Measurements from ENCODE around the gene PCDHA1. TPM values are rescaled to one million over a fixed set of nuclear protein-coding genes. Genes with fewer than 3 reads are reported as not detected.

PCDHA1 gene
- total and polyA plus RNA-seq, 9 of the 15 experiments (the other 6 are each of a cell fraction or from before 2014, with no cell fraction given) = not detected

DNA sequence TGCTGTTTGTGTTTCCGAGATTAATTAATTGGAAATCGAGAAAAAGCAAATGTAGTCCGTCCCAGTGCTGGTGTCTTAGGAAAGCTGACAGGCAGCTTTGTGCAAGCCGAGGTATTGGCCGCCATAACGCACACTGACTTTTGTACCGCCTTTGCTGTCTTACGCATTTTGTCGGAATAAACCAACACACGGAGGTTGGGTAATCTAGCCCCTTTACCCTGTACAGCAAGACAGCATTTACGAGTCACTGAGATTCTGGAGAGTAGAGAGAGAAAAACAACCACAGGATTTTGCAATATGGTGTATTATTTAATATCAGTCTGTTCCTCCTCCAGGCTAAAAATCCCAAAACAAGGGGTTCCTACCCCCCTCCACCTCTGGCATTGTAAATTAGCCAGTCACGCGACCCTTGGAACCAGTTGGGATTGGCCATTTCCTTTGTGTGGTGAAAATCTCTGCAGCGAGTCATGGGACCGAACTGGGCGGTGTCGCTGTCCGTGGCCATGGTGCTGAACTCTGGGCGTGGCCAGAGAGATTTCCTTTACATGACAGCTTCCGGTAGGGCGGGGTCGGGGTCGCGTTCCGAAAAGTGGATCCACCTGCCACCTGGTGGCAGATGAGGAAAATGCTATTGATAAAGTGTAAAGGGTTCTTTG is 255.0 kb downstream of the PCDHA1 start (continued):
- no peak for TF ChIP-seq HNRNPH1 (optimal IDR thresholded peaks at IDR 0.05; ENCODE audit: low read depth, low read length)
- TF ChIP-seq CXXC5 (CRISPR knock-in tag; IDR thresholded peaks at IDR 0.05) = peak; percentile 54
- TF ChIP-seq SMC3 (conservative IDR thresholded peaks at IDR 0.05; ENCODE audit: insufficient read depth, low read depth, low read length) = peak; percentile 50; the same call in 1 of the 2 replicates
- no peak for TF ChIP-seq POLR3A (IDR thresholded peaks at IDR 0.05; ENCODE audit: borderline replicate concordance, extremely low read depth, insufficient read depth, insufficient read length)
- TF ChIP-seq, protein P1, sequence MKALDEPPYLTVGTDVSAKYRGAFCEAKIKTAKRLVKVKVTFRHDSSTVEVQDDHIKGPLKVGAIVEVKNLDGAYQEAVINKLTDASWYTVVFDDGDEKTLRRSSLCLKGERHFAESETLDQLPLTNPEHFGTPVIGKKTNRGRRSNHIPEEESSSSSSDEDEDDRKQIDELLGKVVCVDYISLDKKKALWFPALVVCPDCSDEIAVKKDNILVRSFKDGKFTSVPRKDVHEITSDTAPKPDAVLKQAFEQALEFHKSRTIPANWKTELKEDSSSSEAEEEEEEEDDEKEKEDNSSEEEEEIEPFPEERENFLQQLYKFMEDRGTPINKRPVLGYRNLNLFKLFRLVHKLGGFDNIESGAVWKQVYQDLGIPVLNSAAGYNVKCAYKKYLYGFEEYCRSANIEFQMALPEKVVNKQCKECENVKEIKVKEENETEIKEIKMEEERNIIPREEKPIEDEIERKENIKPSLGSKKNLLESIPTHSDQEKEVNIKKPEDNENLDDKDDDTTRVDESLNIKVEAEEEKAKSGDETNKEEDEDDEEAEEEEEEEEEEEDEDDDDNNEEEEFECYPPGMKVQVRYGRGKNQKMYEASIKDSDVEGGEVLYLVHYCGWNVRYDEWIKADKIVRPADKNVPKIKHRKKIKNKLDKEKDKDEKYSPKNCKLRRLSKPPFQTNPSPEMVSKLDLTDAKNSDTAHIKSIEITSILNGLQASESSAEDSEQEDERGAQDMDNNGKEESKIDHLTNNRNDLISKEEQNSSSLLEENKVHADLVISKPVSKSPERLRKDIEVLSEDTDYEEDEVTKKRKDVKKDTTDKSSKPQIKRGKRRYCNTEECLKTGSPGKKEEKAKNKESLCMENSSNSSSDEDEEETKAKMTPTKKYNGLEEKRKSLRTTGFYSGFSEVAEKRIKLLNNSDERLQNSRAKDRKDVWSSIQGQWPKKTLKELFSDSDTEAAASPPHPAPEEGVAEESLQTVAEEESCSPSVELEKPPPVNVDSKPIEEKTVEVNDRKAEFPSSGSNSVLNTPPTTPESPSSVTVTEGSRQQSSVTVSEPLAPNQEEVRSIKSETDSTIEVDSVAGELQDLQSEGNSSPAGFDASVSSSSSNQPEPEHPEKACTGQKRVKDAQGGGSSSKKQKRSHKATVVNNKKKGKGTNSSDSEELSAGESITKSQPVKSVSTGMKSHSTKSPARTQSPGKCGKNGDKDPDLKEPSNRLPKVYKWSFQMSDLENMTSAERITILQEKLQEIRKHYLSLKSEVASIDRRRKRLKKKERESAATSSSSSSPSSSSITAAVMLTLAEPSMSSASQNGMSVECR (CRISPR knock-in tag; IDR thresholded peaks at IDR 0.05) = no peak
- TF ChIP-seq, protein P2, sequence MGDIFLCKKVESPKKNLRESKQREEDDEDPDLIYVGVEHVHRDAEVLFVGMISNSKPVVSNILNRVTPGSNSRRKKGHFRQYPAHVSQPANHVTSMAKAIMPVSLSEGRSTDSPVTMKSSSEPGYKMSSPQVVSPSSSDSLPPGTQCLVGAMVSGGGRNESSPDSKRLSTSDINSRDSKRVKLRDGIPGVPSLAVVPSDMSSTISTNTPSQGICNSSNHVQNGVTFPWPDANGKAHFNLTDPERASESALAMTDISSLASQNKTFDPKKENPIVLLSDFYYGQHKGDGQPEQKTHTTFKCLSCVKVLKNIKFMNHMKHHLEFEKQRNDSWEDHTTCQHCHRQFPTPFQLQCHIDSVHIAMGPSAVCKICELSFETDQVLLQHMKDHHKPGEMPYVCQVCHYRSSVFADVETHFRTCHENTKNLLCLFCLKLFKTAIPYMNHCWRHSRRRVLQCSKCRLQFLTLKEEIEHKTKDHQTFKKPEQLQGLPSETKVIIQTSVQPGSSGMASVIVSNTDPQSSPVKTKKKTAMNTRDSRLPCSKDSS (IDR thresholded peaks at IDR 0.05; ENCODE audit: low read depth, partially characterized antibody) = no peak
- no peak for TF ChIP-seq ZBTB7A (IDR thresholded peaks at IDR 0.05; ENCODE audit: borderline replicate concordance, control insufficient read depth, low read depth, low read length)
- TF ChIP-seq ATF1 (CRISPR knock-in tag; IDR thresholded peaks at IDR 0.05) = no peak
- peak; percentile 70 for TF ChIP-seq ATF1 (tag; IDR thresholded peaks at IDR 0.05)
- TF ChIP-seq, protein P3, sequence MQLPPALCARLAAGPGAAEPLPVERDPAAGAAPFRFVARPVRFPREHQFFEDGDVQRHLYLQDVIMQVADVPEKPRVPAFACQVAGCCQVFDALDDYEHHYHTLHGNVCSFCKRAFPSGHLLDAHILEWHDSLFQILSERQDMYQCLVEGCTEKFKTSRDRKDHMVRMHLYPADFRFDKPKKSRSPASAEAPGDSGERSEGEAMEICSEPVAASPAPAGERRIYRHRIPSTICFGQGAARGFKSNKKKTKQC (CRISPR knock-in tag; IDR thresholded peaks at IDR 0.05) = 0 out of 2 replicates have a peak, but pooled peaks have one; percentile 61
- no peak for TF ChIP-seq CHCHD3 (CRISPR knock-in tag; IDR thresholded peaks at IDR 0.05)
- no peak for TF ChIP-seq JUND (IDR thresholded peaks at IDR 0.05; ENCODE audit: borderline replicate concordance, low read depth, low read length)
- 0 out of 3 replicates have a peak, but pooled peaks have one; percentile 20 for TF ChIP-seq JUND (tag; IDR thresholded peaks at IDR 0.05; ENCODE audit: borderline replicate concordance, low read depth, low read length)
- TF ChIP-seq ZNF239 (CRISPR knock-in tag; IDR thresholded peaks at IDR 0.05) = no peak

All from K562 (cell line).